ENCODE results near the gene EPHA5.

- TF ChIP-seq, protein P1, sequence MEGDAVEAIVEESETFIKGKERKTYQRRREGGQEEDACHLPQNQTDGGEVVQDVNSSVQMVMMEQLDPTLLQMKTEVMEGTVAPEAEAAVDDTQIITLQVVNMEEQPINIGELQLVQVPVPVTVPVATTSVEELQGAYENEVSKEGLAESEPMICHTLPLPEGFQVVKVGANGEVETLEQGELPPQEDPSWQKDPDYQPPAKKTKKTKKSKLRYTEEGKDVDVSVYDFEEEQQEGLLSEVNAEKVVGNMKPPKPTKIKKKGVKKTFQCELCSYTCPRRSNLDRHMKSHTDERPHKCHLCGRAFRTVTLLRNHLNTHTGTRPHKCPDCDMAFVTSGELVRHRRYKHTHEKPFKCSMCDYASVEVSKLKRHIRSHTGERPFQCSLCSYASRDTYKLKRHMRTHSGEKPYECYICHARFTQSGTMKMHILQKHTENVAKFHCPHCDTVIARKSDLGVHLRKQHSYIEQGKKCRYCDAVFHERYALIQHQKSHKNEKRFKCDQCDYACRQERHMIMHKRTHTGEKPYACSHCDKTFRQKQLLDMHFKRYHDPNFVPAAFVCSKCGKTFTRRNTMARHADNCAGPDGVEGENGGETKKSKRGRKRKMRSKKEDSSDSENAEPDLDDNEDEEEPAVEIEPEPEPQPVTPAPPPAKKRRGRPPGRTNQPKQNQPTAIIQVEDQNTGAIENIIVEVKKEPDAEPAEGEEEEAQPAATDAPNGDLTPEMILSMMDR (IDR thresholded peaks at IDR 0.05) = no peak
- TF ChIP-seq POLR2A (IDR thresholded peaks at IDR 0.05) (no peak), POLR2AphosphoS5 (IDR thresholded peaks at IDR 0.05; ENCODE audit: insufficient read depth in 1 of 2, low read depth in 1 of 2) (no peak)
These were observed 329.7 kb downstream of the EPHA5 start for GRCh38 chr4:65340382-65341109.

All from vagina (tissue), 2 donors.